Omental fat pad (tissue), 4 donors: ENCODE data around the gene IFI27L2. TPM values are rescaled to one million over a fixed set of nuclear protein-coding genes. Genes with fewer than 3 reads are reported as not detected.

Experiments
- ATAC-seq: fragments of 150-250 bp; one replicate; pipeline ENCODE4 v1.9.1; 2016; ENCODE audit warnings: mild to moderate bottlenecking, moderate library complexity; ENCODE audit not compliant: low FRiP score
- DNase-seq: peaks from one replicate; pipeline ENCODE4 v3.0.0-alpha.2; 2019; ENCODE audit warnings: low spot score
- CTCF ChIP-seq, 3 donors: fragments of 450-650 bp; IDR thresholded peaks; one replicate each; pipeline ENCODE4 v1.5.1; 2016 to 2017; ENCODE audit warnings: antibody characterized with exemption in 3 of 3, mild to moderate bottlenecking in 3 of 3, moderate library complexity in 2 of 3
- total RNA-seq, 4 donors: library from RNA; depleted of rRNA; stranded (reverse); fragments of >200 nt; gene quantifications; one replicate each; pipeline ENCODE4 v1.1.0, GENCODE V29; 2016

Gene IFI27L2
- total RNA-seq, 4 donors from 2014 or later, result 43.2 to 109 (median 47.7) TPM

- DNase-seq (no peak), ATAC-seq (no peak)
- no peak for TF ChIP-seq CTCF (IDR thresholded peaks at IDR 0.05)
Measured at GRCh38 chr14:94097091-94097490, 32.3 kb downstream of the IFI27L2 start.

- TF ChIP-seq CTCF (IDR thresholded peaks at IDR 0.05), result no peak
- ATAC-seq (no peak), DNase-seq (no peak)
Measured at GRCh38 chr14:94093418-94093817, 36.0 kb downstream of the IFI27L2 start.

GRCh38 chr14:94089479-94089878 lies 39.9 kb downstream of the IFI27L2 start:
- no peak for TF ChIP-seq CTCF (IDR thresholded peaks at IDR 0.05)
- ATAC-seq (no peak), DNase-seq (no peak)

GRCh38 chr14:94088516-94088915 lies 40.9 kb downstream of the IFI27L2 start:
- DNase-seq, result no peak
- no peak for ATAC-seq
- TF ChIP-seq CTCF (IDR thresholded peaks at IDR 0.05), result no peak

GRCh38 chr14:94087891-94088290 lies 41.5 kb downstream of the IFI27L2 start:
- TF ChIP-seq CTCF (IDR thresholded peaks at IDR 0.05), result no peak
- no peak for DNase-seq
- ATAC-seq, result no peak

GRCh38 chr14:94081386-94081820 lies 48.0 kb downstream of the IFI27L2 start:
- DNase-seq, result no peak
- ATAC-seq, result peak; percentile 38
- TF ChIP-seq CTCF (IDR thresholded peaks at IDR 0.05), result no peak

GRCh38 chr14:94080621-94081385 lies 48.6 kb downstream of the IFI27L2 start, which contains the start of the genes DDX24 and IFI27L1:
DDX24 (minus strand) TSS chr14:94081202; CDS start chr14:94079742, 1,460 bp downstream.
IFI27L1 (plus strand) TSS chr14:94081310; CDS start chr14:94096938, 15,628 bp downstream.
- DNase-seq (peak; percentile 80), ATAC-seq (peak; percentile 99)
- no peak for TF ChIP-seq CTCF (IDR thresholded peaks at IDR 0.05)
